Measurements from ENCODE around the gene LRRC74B. TPM values are rescaled to one million over a fixed set of nuclear protein-coding genes. Genes with fewer than 3 reads are reported as not detected.
"Not testable (repeated sequence)": the region's sequence is repeated elsewhere in the genome, so short reads cannot be mapped to it uniquely, and the experiment has no call there.

LRRC74B gene
- total RNA-seq, 1 donor from 2014 or later, result not detected

GRCh38 chr22:21094911-21095772 is 49.4 kb downstream of the LRRC74B start:
- intact Hi-C loops (cut with DNase I), result no loop called here
- DNase-seq (ENCODE audit: low spot score), result no peak

GRCh38 chr22:21095773-21096107 is 50.0 kb downstream of the LRRC74B start:
- intact Hi-C loops (cut with DNase I), result no loop called here
- no peak for DNase-seq (ENCODE audit: low spot score)

GRCh38 chr22:21096878-21097277 is 51.1 kb downstream of the LRRC74B start:
- intact Hi-C loops (cut with DNase I), result not testable (repeated sequence)

GRCh38 chr22:21098099-21098671 is 52.4 kb downstream of the LRRC74B start:
- intact Hi-C loops (cut with DNase I), result no loop called here
- no peak for DNase-seq (ENCODE audit: low spot score)

More at GRCh38 chr22:21096878-21097277, 51.1 kb downstream of the LRRC74B start:
- not testable (repeated sequence) for DNase-seq (ENCODE audit: low spot score)

- DNase-seq (ENCODE audit: low spot score), result no peak
- intact Hi-C loops (cut with DNase I), result no loop called here
Measured at GRCh38 chr22:21099578-21099977, 53.8 kb downstream of the LRRC74B start.

- no peak for DNase-seq (ENCODE audit: low spot score)
- intact Hi-C loops (cut with DNase I), result loop anchor here (10.0 kb wide), 2 partner anchors 76 to 216 kb away; no protein-coding TSS in a partner anchor
Measured at GRCh38 chr22:21100149-21101032, 54.6 kb downstream of the LRRC74B start.

GRCh38 chr22:21101877-21102638 is 56.3 kb downstream of the LRRC74B start:
- intact Hi-C loops (cut with DNase I), result loop anchor here (10.0 kb wide), 2 partner anchors 77 to 217 kb away; no protein-coding TSS in a partner anchor
- no peak for DNase-seq (ENCODE audit: low spot score)

- intact Hi-C loops (cut with DNase I), result loop anchor here (10.0 kb wide), 2 partner anchors 78 to 218 kb away; no protein-coding TSS in a partner anchor
- DNase-seq (ENCODE audit: low spot score), result peak; percentile 82
Measured at GRCh38 chr22:21102659-21103267, 57.0 kb downstream of the LRRC74B start.

- intact Hi-C loops (cut with DNase I), result loop anchor here (10.0 kb wide), 2 partner anchors 79 to 219 kb away; no protein-coding TSS in a partner anchor
Measured at GRCh38 chr22:21103633-21104032, 57.9 kb downstream of the LRRC74B start.

GRCh38 chr22:21104126-21104691 is 58.5 kb downstream of the LRRC74B start:
- no peak for DNase-seq (ENCODE audit: low spot score)
- intact Hi-C loops (cut with DNase I), result loop anchor here (10.0 kb wide), 2 partner anchors 79 to 219 kb away; no protein-coding TSS in a partner anchor

More at GRCh38 chr22:21103633-21104032, 57.9 kb downstream of the LRRC74B start:
- DNase-seq (ENCODE audit: low spot score), result no peak

GRCh38 chr22:21105294-21105693 is 59.5 kb downstream of the LRRC74B start:
- intact Hi-C loops (cut with DNase I), result loop anchor here (10.0 kb wide), 2 partner anchors 80 to 220 kb away; no protein-coding TSS in a partner anchor
- no peak for DNase-seq (ENCODE audit: low spot score)

- intact Hi-C loops (cut with DNase I), result loop anchor here (10.0 kb wide), 2 partner anchors 81 to 221 kb away; no protein-coding TSS in a partner anchor
- no peak for DNase-seq (ENCODE audit: low spot score)
Measured at GRCh38 chr22:21106000-21106399, 60.3 kb downstream of the LRRC74B start.

- DNase-seq (ENCODE audit: low spot score), result no peak
- intact Hi-C loops (cut with DNase I), result loop anchor here (10.0 kb wide), 2 partner anchors 84 to 224 kb away; no protein-coding TSS in a partner anchor
Measured at GRCh38 chr22:21108379-21109115, 62.8 kb downstream of the LRRC74B start.

Measured in cardiac septum (tissue), 1 donor.